HEK293 (cell line): Measurements from ENCODE around the gene NT5C1B.

Source experiments
- CTCF ChIA-PET: fragments of 350-600 bp; formaldehyde crosslinking; extraction: SDS; loops from one replicate; lab custom pipeline; 2021; ENCODE audit warnings: antibody characterized with exemption; lab: Yijun Ruan, JAX
- POLR2A ChIA-PET: fragments of 300-600 bp; formaldehyde crosslinking; extraction: SDS; loops from one replicate; lab custom pipeline; 2020; ENCODE audit warnings: antibody characterized with exemption, inconsistent platforms; lab: Yijun Ruan, JAX
- H3K27ac ChIP-seq: fragments of 200-500 bp; sonication (Bioruptor generic); 2 replicates; pipeline ENCODE4 v1.5.1; 2014; ENCODE audit warnings: low read depth, low read length, control low read depth, inconsistent platforms; ENCODE audit errors: extremely low read depth
- H3K36me3 ChIP-seq, 2 experiments: fragments of 200-500 bp in 1 of 2; sonication (Bioruptor generic) in 1 of 2; 1 replicate in 1 of 2; 2 replicates in 1 of 2; pipeline ENCODE4 v1.5.1; 2014 to 2017; ENCODE audit warnings: inconsistent platforms in 2 of 2, low read length in 2 of 2; ENCODE audit not compliant: control insufficient read depth in 2 of 2, insufficient read depth in 1 of 2
- H3K4me1 ChIP-seq: fragments of 200-500 bp; sonication (Bioruptor generic); 2 replicates; pipeline ENCODE4 v1.5.1; 2014; ENCODE audit warnings: mild to moderate bottlenecking, low read length, inconsistent platforms; ENCODE audit not compliant: control insufficient read depth, insufficient read depth
- H3K4me3 ChIP-seq: 2 replicates; pipeline ENCODE4 v1.5.1; 2011; ENCODE audit warnings: low read depth, mild to moderate bottlenecking, control low read depth, low read length, moderate library complexity
- H3K9me3 ChIP-seq: fragments of 200-500 bp; sonication (Bioruptor generic); 2 replicates; pipeline ENCODE4 v1.5.1; 2014; ENCODE audit warnings: low read depth, low read length, inconsistent platforms; ENCODE audit not compliant: control insufficient read depth, insufficient read depth
- GLIS1 ChIP-seq: fragments of 450-650 bp; formaldehyde crosslinking; IDR thresholded peaks from 2 replicates; pipeline ENCODE4 v1.5.1; 2016; ENCODE audit warnings: missing biosample characterization, missing genetic modification characterization
- HOXA7 ChIP-seq: sonication (generic); formaldehyde crosslinking; IDR thresholded peaks from 2 replicates; pipeline ENCODE4 v1.8.1; 2022; ENCODE audit warnings: missing genetic modification reagents, borderline replicate concordance
- KLF16 ChIP-seq: fragments of 450-650 bp; formaldehyde crosslinking; IDR thresholded peaks from 2 replicates; pipeline ENCODE4 v1.5.1; 2017; ENCODE audit warnings: missing biosample characterization, missing genetic modification characterization
- PRDM6 ChIP-seq: fragments of 450-650 bp; formaldehyde crosslinking; IDR thresholded peaks from 2 replicates; pipeline ENCODE4 v1.5.1; 2017; ENCODE audit warnings: missing biosample characterization, missing genetic modification characterization
- TCF7L2 ChIP-seq: IDR thresholded peaks from 2 replicates; pipeline ENCODE4 v1.6.1; 2011; ENCODE audit warnings: low read depth, mild to moderate bottlenecking, inconsistent platforms, low read length, moderate library complexity, borderline replicate concordance
- WT1 ChIP-seq: fragments of 450-650 bp; formaldehyde crosslinking; IDR thresholded peaks from 2 replicates; pipeline ENCODE4 v1.5.1; 2016; ENCODE audit warnings: missing biosample characterization, missing genetic modification characterization
- ZBTB21 ChIP-seq: fragments of 450-650 bp; formaldehyde crosslinking; IDR thresholded peaks from 2 replicates; pipeline ENCODE4 v1.5.1; 2017; ENCODE audit warnings: missing biosample characterization, missing genetic modification characterization
- ZBTB48 ChIP-seq: fragments of 450-650 bp; formaldehyde crosslinking; IDR thresholded peaks from 2 replicates; pipeline ENCODE4 v1.5.1; 2016; ENCODE audit warnings: missing biosample characterization, missing genetic modification characterization
- ZIC2 ChIP-seq: fragments of 450-650 bp; formaldehyde crosslinking; IDR thresholded peaks from 2 replicates; pipeline ENCODE4 v1.5.1; 2016; ENCODE audit warnings: missing biosample characterization, missing genetic modification characterization
- ZNF18 ChIP-seq: fragments of 450-650 bp; formaldehyde crosslinking; IDR thresholded peaks from 2 replicates; pipeline ENCODE4 v1.5.1; 2016; ENCODE audit warnings: missing biosample characterization, missing genetic modification characterization
- ZNF211 ChIP-seq: fragments of 450-650 bp; formaldehyde crosslinking; IDR thresholded peaks from 2 replicates; pipeline ENCODE4 v1.5.1; 2016; ENCODE audit warnings: low read depth, missing biosample characterization, missing genetic modification characterization
- ZNF24 ChIP-seq: fragments of 450-650 bp; formaldehyde crosslinking; IDR thresholded peaks from 2 replicates; pipeline ENCODE4 v1.5.1; 2016; ENCODE audit warnings: missing biosample characterization, missing genetic modification characterization
- ZNF248 ChIP-seq: fragments of 450-650 bp; formaldehyde crosslinking; IDR thresholded peaks from 2 replicates; pipeline ENCODE4 v1.5.1; 2017; ENCODE audit warnings: missing biosample characterization, missing genetic modification characterization
- ZNF266 ChIP-seq: fragments of 450-650 bp; formaldehyde crosslinking; IDR thresholded peaks from 2 replicates; pipeline ENCODE4 v1.5.1; 2016; ENCODE audit warnings: missing biosample characterization, missing genetic modification characterization, low read depth
- ZNF280C ChIP-seq: fragments of 450-650 bp; formaldehyde crosslinking; IDR thresholded peaks from 2 replicates; pipeline ENCODE4 v1.5.1; 2016; ENCODE audit warnings: missing biosample characterization, missing genetic modification characterization
- ZNF292 ChIP-seq: fragments of 450-650 bp; formaldehyde crosslinking; IDR thresholded peaks from 2 replicates; pipeline ENCODE4 v1.5.1; 2016; ENCODE audit warnings: low read depth, missing biosample characterization, missing genetic modification characterization, borderline replicate concordance
- ZNF335 ChIP-seq: fragments of 450-650 bp; formaldehyde crosslinking; conservative IDR thresholded peaks from 2 replicates; pipeline ENCODE4 v1.5.1; 2016; ENCODE audit warnings: missing biosample characterization, missing genetic modification characterization
- ZNF426 ChIP-seq: fragments of 450-650 bp; formaldehyde crosslinking; IDR thresholded peaks from 2 replicates; pipeline ENCODE4 v1.5.1; 2017; ENCODE audit warnings: missing biosample characterization, missing genetic modification characterization, mild to moderate bottlenecking, inconsistent platforms, moderate library complexity
- ZNF433 ChIP-seq: fragments of 450-650 bp; formaldehyde crosslinking; IDR thresholded peaks from 2 replicates; pipeline ENCODE4 v1.5.1; 2016; ENCODE audit warnings: missing biosample characterization, missing genetic modification characterization, low read depth
- ZNF548 ChIP-seq: fragments of 450-650 bp; formaldehyde crosslinking; IDR thresholded peaks from 2 replicates; pipeline ENCODE4 v1.5.1; 2016; ENCODE audit warnings: missing biosample characterization, missing genetic modification characterization
- ZNF560 ChIP-seq: fragments of 450-650 bp; formaldehyde crosslinking; IDR thresholded peaks from 2 replicates; pipeline ENCODE4 v1.5.1; 2017; ENCODE audit warnings: missing biosample characterization, missing genetic modification characterization, borderline replicate concordance
- ZNF580 ChIP-seq: fragments of 450-650 bp; formaldehyde crosslinking; IDR thresholded peaks from 2 replicates; pipeline ENCODE4 v1.5.1; 2016; ENCODE audit warnings: missing biosample characterization, missing genetic modification characterization
- ZNF776 ChIP-seq: fragments of 450-650 bp; formaldehyde crosslinking; IDR thresholded peaks from 2 replicates; pipeline ENCODE4 v1.5.0; 2017; ENCODE audit warnings: missing biosample characterization, missing genetic modification characterization, borderline replicate concordance
- TF ChIP-seq, protein P1 (sequence below): fragments of 450-650 bp; formaldehyde crosslinking; IDR thresholded peaks from 2 replicates; pipeline ENCODE4 v1.5.1; 2016; ENCODE audit warnings: missing biosample characterization, missing genetic modification characterization, borderline replicate concordance

The NT5C1B gene

GRCh38 chr2:18531194-18531593 lies 58.2 kb downstream of the NT5C1B start:
- H3K36me3 ChIP-seq = no peaks in the 10 kb centered on the region
- H3K9me3 ChIP-seq = no peaks in the 10 kb centered on the region
- no peak for TF ChIP-seq TCF7L2
- TF ChIP-seq GLIS1 (tag by site-specific recombination) = no peak
- no peak for TF ChIP-seq ZNF433 (tag by site-specific recombination)
- no peak for TF ChIP-seq ZNF18 (tag by site-specific recombination)
- TF ChIP-seq ZNF248 = no peak
- TF ChIP-seq ZIC2 (tag by site-specific recombination) = no peak
- TF ChIP-seq ZNF560 (tag by site-specific recombination) = no peak
- no peak for TF ChIP-seq ZNF335
- no peak overlapping the region for H3K27ac ChIP-seq
- POLR2A ChIA-PET = no interaction called here
- CTCF ChIA-PET = interaction anchor here (2.2 kb wide), 1 partner anchor 10 kb away, joined by 11 read pairs; no protein-coding TSS in a partner anchor
- H3K4me3 ChIP-seq = no peak overlapping the region
- H3K4me1 ChIP-seq = no peaks in the 10 kb centered on the region

GRCh38 chr2:18527822-18528221 lies 61.5 kb downstream of the NT5C1B start:
- ChIA-PET CTCF (no interaction called here), POLR2A (no interaction called here)
- Histone ChIP-seq H3K4me3 (no peak overlapping the region), H3K27ac (no peak overlapping the region), H3K4me1 (no peaks in the 10 kb centered on the region), H3K9me3 (no peaks in the 10 kb centered on the region), H3K36me3 (no peaks in the 10 kb centered on the region)
- TF ChIP-seq ZNF776 (tag by site-specific recombination) (no peak), HOXA7 (no peak), ZBTB21 (tag by site-specific recombination) (no peak), ZNF426 (tag by site-specific recombination) (no peak), ZNF548 (tag by site-specific recombination) (no peak), ZNF580 (tag by site-specific recombination) (no peak), ZNF292 (tag by site-specific recombination) (no peak), ZBTB48 (tag by site-specific recombination) (no peak), PRDM6 (tag by site-specific recombination) (no peak), KLF16 (tag by site-specific recombination) (no peak), WT1 (tag by site-specific recombination) (no peak), ZNF560 (tag by site-specific recombination) (no peak), ZNF211 (tag by site-specific recombination) (no peak), ZNF280C (tag by site-specific recombination) (no peak), ZNF266 (tag by site-specific recombination) (no peak), ZNF24 (no peak)
- TF ChIP-seq, protein P1, sequence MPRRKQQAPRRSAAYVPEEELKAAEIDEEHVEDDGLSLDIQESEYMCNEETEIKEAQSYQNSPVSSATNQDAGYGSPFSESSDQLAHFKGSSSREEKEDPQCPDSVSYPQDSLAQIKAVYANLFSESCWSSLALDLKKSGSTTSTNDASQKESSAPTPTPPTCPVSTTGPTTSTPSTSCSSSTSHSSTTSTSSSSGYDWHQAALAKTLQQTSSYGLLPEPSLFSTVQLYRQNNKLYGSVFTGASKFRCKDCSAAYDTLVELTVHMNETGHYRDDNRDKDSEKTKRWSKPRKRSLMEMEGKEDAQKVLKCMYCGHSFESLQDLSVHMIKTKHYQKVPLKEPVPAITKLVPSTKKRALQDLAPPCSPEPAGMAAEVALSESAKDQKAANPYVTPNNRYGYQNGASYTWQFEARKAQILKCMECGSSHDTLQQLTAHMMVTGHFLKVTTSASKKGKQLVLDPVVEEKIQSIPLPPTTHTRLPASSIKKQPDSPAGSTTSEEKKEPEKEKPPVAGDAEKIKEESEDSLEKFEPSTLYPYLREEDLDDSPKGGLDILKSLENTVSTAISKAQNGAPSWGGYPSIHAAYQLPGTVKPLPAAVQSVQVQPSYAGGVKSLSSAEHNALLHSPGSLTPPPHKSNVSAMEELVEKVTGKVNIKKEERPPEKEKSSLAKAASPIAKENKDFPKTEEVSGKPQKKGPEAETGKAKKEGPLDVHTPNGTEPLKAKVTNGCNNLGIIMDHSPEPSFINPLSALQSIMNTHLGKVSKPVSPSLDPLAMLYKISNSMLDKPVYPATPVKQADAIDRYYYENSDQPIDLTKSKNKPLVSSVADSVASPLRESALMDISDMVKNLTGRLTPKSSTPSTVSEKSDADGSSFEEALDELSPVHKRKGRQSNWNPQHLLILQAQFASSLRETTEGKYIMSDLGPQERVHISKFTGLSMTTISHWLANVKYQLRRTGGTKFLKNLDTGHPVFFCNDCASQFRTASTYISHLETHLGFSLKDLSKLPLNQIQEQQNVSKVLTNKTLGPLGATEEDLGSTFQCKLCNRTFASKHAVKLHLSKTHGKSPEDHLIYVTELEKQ (tag by site-specific recombination) = no peak
